GOT3 (cell line): Measurements from ENCODE around the gene SIGLEC14.
A peak's percentile ranks its signal among the peaks of the same experiment; 100 is the strongest.
"Not testable (repeated sequence)": the region's sequence is repeated elsewhere in the genome, so short reads cannot be mapped to it uniquely, and the experiment has no call there.

Source experiments
- DNase-seq: peaks from one replicate; lab custom pipeline; 2025; ENCODE audit warnings: mixed read lengths; lab: John Stamatoyannopoulos, UW

SIGLEC14 gene

GRCh38 chr19:51646730-51647129 lies at the start of gene SIGLEC14:
SIGLEC14 (minus strand) TSS chr19:51646825; CDS start chr19:51646759, 66 bp downstream.
- not testable (repeated sequence) for DNase-seq

DNA sequence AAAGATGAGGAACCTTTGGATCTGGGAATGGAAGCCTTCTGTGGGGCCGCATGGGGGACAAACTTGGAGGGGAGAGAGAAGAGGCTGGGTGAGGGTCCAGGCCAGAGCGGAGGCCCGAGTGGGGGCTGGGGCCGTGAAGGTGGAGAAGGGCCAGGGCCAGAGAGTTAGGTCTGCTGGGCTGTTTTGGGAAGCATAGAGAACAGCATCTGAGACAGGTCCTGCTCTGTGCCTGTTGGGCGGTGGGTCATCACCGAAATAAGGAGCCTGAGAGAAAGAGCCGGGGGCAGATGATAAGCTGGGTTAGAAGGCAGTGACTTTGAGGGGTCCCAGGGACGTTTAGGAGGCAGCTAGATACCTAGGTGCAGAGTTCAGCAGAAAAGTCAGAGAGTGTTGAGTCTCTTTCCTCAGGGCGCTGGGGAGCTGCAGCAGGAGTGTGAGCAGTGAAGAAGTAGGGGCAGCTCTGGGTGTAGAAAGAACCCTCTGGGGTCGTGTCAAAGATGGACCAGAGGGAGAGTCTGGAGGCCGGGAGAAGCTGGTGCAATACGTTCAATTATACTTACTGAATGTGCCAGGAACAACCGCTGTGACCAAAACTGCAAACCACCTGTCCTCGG lies 49.2 kb upstream of the SIGLEC14 start:
- DNase-seq, result no peak

- no peak for DNase-seq
Measured at GRCh38 chr19:51695088-51695487, 48.5 kb upstream of the SIGLEC14 start.

DNA sequence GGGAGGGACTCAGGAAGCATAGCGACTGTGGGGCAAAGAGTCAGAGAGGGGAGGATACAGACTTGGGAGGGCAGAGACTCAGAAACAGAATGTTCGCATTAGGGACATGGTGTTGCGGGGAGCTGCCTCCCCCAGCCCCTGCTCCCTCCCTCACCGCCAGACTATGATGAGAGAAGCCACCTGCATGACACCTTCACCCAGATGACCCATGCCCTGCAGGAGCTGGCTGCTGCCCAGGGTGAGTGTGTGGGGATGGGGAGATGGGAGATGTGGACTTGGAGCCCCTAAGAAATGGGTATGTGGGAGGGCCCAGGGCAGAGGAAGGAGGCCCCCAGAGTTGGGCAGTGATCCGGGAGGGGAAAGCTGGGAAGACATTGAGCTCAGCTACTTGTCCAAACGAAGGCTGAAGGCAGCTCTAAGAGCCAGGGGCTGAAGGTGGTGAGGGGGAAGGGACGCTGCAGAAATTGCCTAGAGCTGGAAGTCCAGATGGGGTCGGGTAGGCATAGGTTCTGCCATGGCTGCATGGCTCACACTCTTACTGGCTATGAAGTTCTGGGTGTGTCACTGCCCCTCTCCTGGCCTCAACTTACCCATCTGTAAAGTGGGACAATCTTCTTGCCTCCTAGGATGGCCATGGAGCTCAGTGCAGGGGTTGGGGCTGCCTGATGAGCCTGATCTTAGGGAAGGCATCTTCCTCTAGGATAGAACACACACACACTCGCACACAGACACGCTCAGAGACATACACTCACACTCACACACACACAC lies 47.9 kb upstream of the SIGLEC14 start:
- DNase-seq, result no peak

GRCh38 chr19:51693819-51694218 lies 47.2 kb upstream of the SIGLEC14 start:
- no peak for DNase-seq

DNA sequence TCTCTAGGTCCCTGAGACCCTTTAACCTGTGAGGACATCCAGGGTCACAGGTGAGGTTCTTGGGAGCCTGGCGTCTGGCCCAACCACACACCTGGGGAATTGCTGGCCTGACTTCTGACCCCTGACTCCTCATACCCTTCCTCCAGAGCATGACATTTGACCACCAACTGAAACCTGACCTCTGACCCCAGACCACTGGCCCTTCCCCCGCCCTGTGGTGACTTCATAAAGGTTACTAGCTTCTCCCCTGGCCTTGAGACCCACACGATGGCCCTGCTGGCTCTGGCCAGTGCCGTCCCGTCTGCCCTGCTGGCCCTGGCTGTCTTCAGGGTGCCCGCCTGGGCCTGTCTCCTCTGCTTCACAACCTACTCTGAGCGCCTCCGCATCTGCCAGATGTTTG lies 46.6 kb upstream of the SIGLEC14 start, which contains the start of gene SPACA6:
TSS of gene SPACA6 (plus strand) at position 71 of the 400 bp plus-strand sequence. CDS start at position 268, 197 bp downstream.
- no peak for DNase-seq

GRCh38 chr19:51692468-51692867 lies 45.8 kb upstream of the SIGLEC14 start:
- no peak for DNase-seq

GRCh38 chr19:51691584-51692428 lies 45.2 kb upstream of the SIGLEC14 start:
- DNase-seq, result no peak

GRCh38 chr19:51691074-51691583 lies 44.5 kb upstream of the SIGLEC14 start:
- no peak for DNase-seq

DNA sequence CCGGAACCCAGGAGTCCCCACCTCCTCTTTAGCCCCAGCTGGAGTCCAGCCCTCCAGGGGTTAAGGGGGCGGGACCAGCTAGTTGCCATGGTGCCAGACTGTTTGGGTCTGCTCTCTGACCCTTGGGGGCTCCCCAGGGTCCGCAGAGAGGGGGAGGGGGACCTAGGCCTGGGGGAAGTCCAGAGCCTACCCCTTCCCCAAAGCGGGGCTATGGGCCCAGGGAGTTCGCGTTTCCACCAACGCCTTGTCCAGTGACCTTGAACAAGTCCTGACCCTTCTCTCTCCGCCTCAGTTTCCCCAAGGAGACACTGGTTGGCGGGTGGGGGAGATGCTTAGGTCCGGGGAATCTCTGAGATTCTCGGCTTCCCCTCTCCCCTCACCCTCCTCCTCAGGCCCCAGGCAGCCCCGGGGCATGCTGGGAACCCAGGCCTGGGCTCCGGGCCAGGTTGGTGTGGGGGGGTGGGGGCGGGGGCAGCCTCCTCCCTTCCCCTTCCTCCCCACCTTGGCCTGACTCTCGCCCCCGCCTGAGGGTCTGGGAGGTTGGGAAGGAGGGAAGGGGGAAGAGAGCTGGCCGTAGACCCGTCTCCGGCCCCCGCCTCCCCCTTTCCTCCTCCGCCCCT lies 43.9 kb upstream of the SIGLEC14 start:
- no peak for DNase-seq

GRCh38 chr19:51689751-51690453 lies 43.3 kb upstream of the SIGLEC14 start:
- no peak for DNase-seq

- DNase-seq, result peak; percentile 60
Measured at GRCh38 chr19:51688671-51689571, 42.3 kb upstream of the SIGLEC14 start.

DNA sequence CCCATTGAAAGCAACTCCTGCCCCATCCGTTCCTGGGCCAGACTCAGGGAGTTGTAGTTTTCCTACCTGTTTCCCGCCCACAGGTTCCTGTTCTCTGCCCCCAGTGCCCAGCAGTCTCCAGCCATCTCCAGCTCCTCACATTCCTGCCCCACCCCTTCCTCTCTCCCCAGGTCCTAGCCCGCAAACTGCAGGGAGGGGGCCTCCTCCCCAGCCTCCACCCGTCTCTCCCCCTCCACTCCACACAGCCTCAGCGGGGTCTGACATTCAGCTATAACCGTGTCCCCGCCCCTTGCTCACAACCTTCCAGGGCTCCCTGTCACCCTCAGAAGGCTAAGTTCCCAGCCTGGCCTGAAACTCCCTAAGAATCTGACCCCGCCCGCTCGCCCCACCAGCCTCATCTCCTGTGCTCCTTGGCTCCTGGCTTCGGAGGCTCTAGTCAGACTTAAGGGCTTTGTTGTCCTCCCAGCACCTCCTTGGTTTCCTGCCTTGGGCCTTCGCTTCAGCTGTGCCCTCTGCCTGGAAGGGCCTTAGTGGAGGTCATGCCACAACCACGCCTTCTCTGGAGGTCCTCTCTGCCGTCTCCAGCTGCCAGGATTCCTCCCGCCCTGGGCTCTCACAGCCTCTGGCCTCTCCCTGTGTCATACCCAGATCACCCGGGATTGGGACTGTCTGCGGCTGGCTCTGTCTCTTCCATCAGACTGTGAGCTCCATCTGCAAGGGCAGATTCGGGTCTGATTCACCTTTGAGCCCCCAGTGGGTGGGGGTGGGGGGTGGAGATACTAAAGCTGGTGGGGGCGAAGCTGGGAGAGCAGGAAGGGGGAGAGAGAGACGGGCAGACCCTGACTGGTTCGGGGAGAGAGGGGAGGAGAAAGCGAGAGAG lies 41.4 kb upstream of the SIGLEC14 start:
- DNase-seq, result no peak

- no peak for DNase-seq
Measured at GRCh38 chr19:51686171-51686570, 39.5 kb upstream of the SIGLEC14 start.

- DNase-seq, result no peak
Measured at GRCh38 chr19:51681286-51681941, 34.8 kb upstream of the SIGLEC14 start.

DNA sequence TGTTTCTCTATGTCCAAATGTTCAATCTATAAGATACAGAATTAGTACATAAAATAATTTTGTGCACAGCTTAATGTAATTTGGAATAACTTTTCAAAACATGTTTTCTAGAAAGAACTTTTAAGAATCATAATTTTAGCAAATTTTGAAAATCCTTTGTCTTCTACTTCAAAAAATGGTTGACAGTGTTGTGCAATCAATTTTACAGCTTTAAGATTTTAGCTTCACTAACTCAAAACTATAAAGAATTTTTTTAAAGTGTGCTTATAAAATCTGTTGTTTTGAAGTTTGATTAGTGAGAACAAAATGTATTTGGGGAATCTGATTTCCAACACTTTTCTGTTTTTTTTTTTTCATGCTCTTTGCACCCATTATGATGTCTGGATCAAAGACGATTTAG lies 33.8 kb upstream of the SIGLEC14 start:
- no peak for DNase-seq

GRCh38 chr19:51676566-51677083 lies 30.0 kb upstream of the SIGLEC14 start:
- DNase-seq, result no peak

- not testable (repeated sequence) for DNase-seq
Measured at GRCh38 chr19:51675911-51676565, 29.4 kb upstream of the SIGLEC14 start.
